HepG2 (cell line): ENCODE results near the gene BOLA3. TPM values are rescaled to one million over a fixed set of nuclear protein-coding genes. Genes with fewer than 3 reads are reported as not detected.

Experiments used
- ARID2 ChIP-seq: sonication (generic); formaldehyde crosslinking; IDR thresholded peaks from 2 replicates; pipeline ENCODE4 v1.8.1; 2022; ENCODE audit warnings: mild to moderate bottlenecking, missing genetic modification reagents, borderline replicate concordance
- DR1 ChIP-seq: sonication (generic); formaldehyde crosslinking; IDR thresholded peaks from 2 replicates; pipeline ENCODE4 v1.8.0; 2021; ENCODE audit warnings: mild to moderate bottlenecking, missing genetic modification reagents, inconsistent platforms
- GTF2F1 ChIP-seq: fragments of 150-350 bp; IDR thresholded peaks from 2 replicates; pipeline ENCODE4 v1.6.1; 2014; ENCODE audit warnings: low read length
- ISL2 ChIP-seq: sonication (generic); formaldehyde crosslinking; IDR thresholded peaks from 2 replicates; pipeline ENCODE4 v1.5.0; 2020; ENCODE audit warnings: missing genetic modification reagents
- KDM2A ChIP-seq: sonication (generic); formaldehyde crosslinking; IDR thresholded peaks from 2 replicates; pipeline ENCODE4 v1.4.0; 2020; ENCODE audit warnings: low read depth, missing genetic modification reagents, borderline replicate concordance
- KMT2A ChIP-seq: sonication (generic); formaldehyde crosslinking; IDR thresholded peaks from 2 replicates; pipeline ENCODE4 v1.4.0; 2020; ENCODE audit warnings: missing genetic modification reagents
- MAFK ChIP-seq, 2 experiments: IDR thresholded peaks in 1 of 2; conservative IDR thresholded peaks in 1 of 2; 2 replicates each; pipeline ENCODE4 v1.6.1; 2011; ENCODE audit warnings: improper control_type of control experiment in 2 of 2, low read length in 2 of 2
- SMAD3 ChIP-seq: sonication (generic); formaldehyde crosslinking; IDR thresholded peaks from 2 replicates; pipeline ENCODE4 v1.4.0; 2020; ENCODE audit warnings: missing genetic modification reagents
- SNRNP70 ChIP-seq: fragments of 200-400 bp; formaldehyde crosslinking; IDR thresholded peaks from 2 replicates; pipeline ENCODE4 v1.6.1; 2017; ENCODE audit warnings: mild to moderate bottlenecking, low read depth, low read length, moderate library complexity
- ZNF30 ChIP-seq: sonication (generic); formaldehyde crosslinking; IDR thresholded peaks from 2 replicates; pipeline ENCODE4 v1.5.0; 2020; ENCODE audit warnings: mild to moderate bottlenecking, missing genetic modification reagents
- ZNF430 ChIP-seq: sonication (generic); formaldehyde crosslinking; IDR thresholded peaks from 2 replicates; pipeline ENCODE4 v1.9.0; 2021; ENCODE audit warnings: mild to moderate bottlenecking, missing genetic modification reagents
- ZSCAN12 ChIP-seq: sonication (generic); formaldehyde crosslinking; IDR thresholded peaks from 2 replicates; pipeline ENCODE4 v1.9.0; 2021; ENCODE audit warnings: mild to moderate bottlenecking, missing genetic modification reagents
- ZUFSP ChIP-seq: sonication (generic); formaldehyde crosslinking; IDR thresholded peaks from 2 replicates; pipeline ENCODE4 v1.9.0; 2021; ENCODE audit warnings: missing genetic modification reagents, mild to moderate bottlenecking, borderline replicate concordance
- polyA plus RNA-seq, 8 experiments: library from polyadenylated mRNA; depleted of rRNA in 3 of 8; stranded (reverse) in 7 of 8; unstranded in 1 of 8; fragments of >200 nt; fragmentation: Illumina TruSeq in 4 of 8; extraction: Trizol in 4 of 8; gene quantifications; 2 replicates each; pipeline versions ENCODE4 v1.2.1 to v1.2.3, GENCODE V29; 2011 to 2016; ENCODE audit warnings: low read depth in 4 of 8, missing spikeins in 1 of 8, mixed read lengths in 1 of 8; ENCODE audit not compliant: insufficient read depth in 1 of 8
- total RNA-seq, 5 experiments: library from RNA; depleted of rRNA; stranded (reverse); fragments of >200 nt; fragmentation: Illumina TruSeq; extraction: Trizol; gene quantifications; 2 replicates each; pipeline ENCODE4 v1.2.3, GENCODE V29; 2016; ENCODE audit warnings: low read depth in 1 of 5
- TF ChIP-seq, protein P1 (sequence below): sonication (generic); formaldehyde crosslinking; IDR thresholded peaks from 2 replicates; pipeline ENCODE4 v1.4.0; 2020; ENCODE audit warnings: missing genetic modification reagents
- TF ChIP-seq, protein P2 (sequence below): sonication (generic); formaldehyde crosslinking; IDR thresholded peaks from 2 replicates; pipeline ENCODE4 v1.4.0; 2020; ENCODE audit warnings: missing genetic modification reagents, low read depth, mild to moderate bottlenecking, borderline replicate concordance
- TF ChIP-seq, protein P3 (sequence below): sonication (generic); formaldehyde crosslinking; IDR thresholded peaks from 2 replicates; pipeline ENCODE4 v1.5.1; 2020; ENCODE audit warnings: mild to moderate bottlenecking, missing genetic modification reagents, moderate library complexity
- TF ChIP-seq, protein P4 (sequence below): sonication (generic); formaldehyde crosslinking; IDR thresholded peaks from 2 replicates; pipeline ENCODE4; 2020; ENCODE audit warnings: missing genetic modification reagents, mild to moderate bottlenecking, borderline replicate concordance

BOLA3 gene
- total and polyA plus RNA-seq, 2 of the 13 experiments (the other 11 are each of a cell fraction or from before 2014, with no cell fraction given), result 89.7 to 170 TPM

DNA sequence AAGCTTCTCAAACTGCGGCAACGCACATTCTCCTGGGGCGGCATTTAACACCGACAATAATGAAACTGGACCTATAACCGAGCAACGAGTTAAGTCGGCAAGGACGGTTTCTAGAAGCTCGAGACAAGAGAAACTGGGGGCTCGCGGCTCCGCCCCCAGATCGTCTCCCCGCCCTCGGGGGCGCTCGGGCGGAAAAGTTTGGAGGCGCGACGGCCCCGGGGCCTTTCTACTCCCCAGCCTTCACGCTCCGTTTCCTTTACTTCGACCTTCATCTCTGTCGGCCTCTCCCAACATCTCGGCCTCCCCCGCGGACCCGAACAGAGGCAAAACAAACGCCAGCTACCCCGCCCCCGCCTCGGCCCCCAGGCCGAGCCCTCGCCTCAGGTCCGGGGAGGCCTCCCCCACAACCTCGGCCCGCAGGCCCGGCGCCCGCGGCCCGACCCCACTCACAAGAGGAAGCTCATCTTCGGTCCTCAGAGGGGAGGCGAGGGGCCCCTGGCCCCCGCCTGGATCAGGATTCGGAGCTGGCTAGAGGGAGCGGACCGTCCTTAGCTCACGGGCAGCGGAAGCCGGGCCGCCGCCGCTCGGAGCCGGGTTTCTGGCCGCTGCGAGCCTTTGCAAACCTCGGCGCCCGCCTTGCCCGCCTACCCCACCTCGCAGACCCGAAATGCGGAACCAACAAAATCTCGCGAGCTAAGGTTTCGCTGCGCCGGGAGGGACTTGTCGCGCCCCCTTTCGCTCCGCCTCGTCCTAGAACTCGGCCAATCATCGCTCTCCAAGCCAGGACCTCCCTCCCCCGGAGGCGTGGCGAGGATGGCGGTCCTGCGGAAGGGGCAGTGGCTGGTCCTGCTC is 30.7 kb upstream of the BOLA3 start, which contains the start of gene MOB1A (continued):
- TF ChIP-seq, protein P1, sequence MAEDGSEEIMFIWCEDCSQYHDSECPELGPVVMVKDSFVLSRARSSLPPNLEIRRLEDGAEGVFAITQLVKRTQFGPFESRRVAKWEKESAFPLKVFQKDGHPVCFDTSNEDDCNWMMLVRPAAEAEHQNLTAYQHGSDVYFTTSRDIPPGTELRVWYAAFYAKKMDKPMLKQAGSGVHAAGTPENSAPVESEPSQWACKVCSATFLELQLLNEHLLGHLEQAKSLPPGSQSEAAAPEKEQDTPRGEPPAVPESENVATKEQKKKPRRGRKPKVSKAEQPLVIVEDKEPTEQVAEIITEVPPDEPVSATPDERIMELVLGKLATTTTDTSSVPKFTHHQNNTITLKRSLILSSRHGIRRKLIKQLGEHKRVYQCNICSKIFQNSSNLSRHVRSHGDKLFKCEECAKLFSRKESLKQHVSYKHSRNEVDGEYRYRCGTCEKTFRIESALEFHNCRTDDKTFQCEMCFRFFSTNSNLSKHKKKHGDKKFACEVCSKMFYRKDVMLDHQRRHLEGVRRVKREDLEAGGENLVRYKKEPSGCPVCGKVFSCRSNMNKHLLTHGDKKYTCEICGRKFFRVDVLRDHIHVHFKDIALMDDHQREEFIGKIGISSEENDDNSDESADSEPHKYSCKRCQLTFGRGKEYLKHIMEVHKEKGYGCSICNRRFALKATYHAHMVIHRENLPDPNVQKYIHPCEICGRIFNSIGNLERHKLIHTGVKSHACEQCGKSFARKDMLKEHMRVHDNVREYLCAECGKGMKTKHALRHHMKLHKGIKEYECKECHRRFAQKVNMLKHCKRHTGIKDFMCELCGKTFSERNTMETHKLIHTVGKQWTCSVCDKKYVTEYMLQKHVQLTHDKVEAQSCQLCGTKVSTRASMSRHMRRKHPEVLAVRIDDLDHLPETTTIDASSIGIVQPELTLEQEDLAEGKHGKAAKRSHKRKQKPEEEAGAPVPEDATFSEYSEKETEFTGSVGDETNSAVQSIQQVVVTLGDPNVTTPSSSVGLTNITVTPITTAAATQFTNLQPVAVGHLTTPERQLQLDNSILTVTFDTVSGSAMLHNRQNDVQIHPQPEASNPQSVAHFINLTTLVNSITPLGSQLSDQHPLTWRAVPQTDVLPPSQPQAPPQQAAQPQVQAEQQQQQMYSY (CRISPR knock-in tag), result 0 out of 2 replicates have a peak, but pooled peaks have one; percentile 52
- TF ChIP-seq SMAD3 (no peak; the same call in 1 of the 2 replicates), ZSCAN12 (CRISPR knock-in tag) (peak; percentile 91; the same call in 1 of the 2 replicates), DR1 (CRISPR knock-in tag) (0 out of 2 replicates have a peak, but pooled peaks have one; percentile 73), MAFK (conservative IDR thresholded peaks at IDR 0.05 in 1 of 2, IDR thresholded peaks at IDR 0.05 in 1 of 2; ENCODE audit: low read length in 2 of 2) (0 out of 4 replicates have a peak, but pooled peaks of 1 of the 2 experiments have one; percentile 14), KMT2A (peak; percentile 92), ZNF30 (CRISPR knock-in tag) (0 out of 2 replicates have a peak, but pooled peaks have one; percentile 59), ARID2 (CRISPR knock-in tag) (0 out of 2 replicates have a peak, but pooled peaks have one; percentile 39), ZUFSP (CRISPR knock-in tag) (no peak), ZNF430 (CRISPR knock-in tag) (peak; percentile 67; the same call in 1 of the 2 replicates), GTF2F1 (no peak), SNRNP70 (no peak), ISL2 (CRISPR knock-in tag) (peak; percentile 42; the same call in 1 of the 2 replicates), KDM2A (peak; percentile 89; the same call in 1 of the 2 replicates)
- TF ChIP-seq, protein P2, sequence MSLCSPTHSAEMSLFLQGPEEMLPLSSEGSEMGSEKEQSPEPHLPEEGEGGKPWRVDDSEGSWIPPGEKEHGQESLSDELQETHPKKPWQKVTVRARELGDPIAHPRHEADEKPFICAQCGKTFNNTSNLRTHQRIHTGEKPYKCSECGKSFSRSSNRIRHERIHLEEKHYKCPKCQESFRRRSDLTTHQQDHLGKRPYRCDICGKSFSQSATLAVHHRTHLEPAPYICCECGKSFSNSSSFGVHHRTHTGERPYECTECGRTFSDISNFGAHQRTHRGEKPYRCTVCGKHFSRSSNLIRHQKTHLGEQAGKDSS (CRISPR knock-in tag), result peak; percentile 60; the same call in 1 of the 2 replicates
- TF ChIP-seq, protein P3, sequence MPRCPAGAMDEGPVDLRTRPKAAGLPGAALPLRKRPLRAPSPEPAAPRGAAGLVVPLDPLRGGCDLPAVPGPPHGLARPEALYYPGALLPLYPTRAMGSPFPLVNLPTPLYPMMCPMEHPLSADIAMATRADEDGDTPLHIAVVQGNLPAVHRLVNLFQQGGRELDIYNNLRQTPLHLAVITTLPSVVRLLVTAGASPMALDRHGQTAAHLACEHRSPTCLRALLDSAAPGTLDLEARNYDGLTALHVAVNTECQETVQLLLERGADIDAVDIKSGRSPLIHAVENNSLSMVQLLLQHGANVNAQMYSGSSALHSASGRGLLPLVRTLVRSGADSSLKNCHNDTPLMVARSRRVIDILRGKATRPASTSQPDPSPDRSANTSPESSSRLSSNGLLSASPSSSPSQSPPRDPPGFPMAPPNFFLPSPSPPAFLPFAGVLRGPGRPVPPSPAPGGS (CRISPR knock-in tag), result peak; percentile 92; the same call in 1 of the 2 replicates
- TF ChIP-seq, protein P4, sequence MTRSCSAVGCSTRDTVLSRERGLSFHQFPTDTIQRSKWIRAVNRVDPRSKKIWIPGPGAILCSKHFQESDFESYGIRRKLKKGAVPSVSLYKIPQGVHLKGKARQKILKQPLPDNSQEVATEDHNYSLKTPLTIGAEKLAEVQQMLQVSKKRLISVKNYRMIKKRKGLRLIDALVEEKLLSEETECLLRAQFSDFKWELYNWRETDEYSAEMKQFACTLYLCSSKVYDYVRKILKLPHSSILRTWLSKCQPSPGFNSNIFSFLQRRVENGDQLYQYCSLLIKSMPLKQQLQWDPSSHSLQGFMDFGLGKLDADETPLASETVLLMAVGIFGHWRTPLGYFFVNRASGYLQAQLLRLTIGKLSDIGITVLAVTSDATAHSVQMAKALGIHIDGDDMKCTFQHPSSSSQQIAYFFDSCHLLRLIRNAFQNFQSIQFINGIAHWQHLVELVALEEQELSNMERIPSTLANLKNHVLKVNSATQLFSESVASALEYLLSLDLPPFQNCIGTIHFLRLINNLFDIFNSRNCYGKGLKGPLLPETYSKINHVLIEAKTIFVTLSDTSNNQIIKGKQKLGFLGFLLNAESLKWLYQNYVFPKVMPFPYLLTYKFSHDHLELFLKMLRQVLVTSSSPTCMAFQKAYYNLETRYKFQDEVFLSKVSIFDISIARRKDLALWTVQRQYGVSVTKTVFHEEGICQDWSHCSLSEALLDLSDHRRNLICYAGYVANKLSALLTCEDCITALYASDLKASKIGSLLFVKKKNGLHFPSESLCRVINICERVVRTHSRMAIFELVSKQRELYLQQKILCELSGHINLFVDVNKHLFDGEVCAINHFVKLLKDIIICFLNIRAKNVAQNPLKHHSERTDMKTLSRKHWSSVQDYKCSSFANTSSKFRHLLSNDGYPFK (CRISPR knock-in tag), result peak; percentile 69; the same call in 1 of the 2 replicates
